IPS-18a (cell line): ENCODE data around the gene SEZ6L.

Experiments
- H3K27ac ChIP-seq: one replicate; pipeline ENCODE4 v1.5.1; 2013; ENCODE audit warnings: low read length
- H3K27me3 ChIP-seq: one replicate; pipeline ENCODE4 v1.6.1; 2013; ENCODE audit warnings: mild to moderate bottlenecking, low read length; ENCODE audit not compliant: control insufficient read depth, insufficient read depth
- H3K36me3 ChIP-seq: one replicate; pipeline ENCODE4 v1.6.1; 2013; ENCODE audit warnings: low read depth, low read length; ENCODE audit not compliant: control insufficient read depth
- H3K4me1 ChIP-seq: one replicate; pipeline ENCODE4 v1.6.1; 2013; ENCODE audit warnings: low read depth, low read length; ENCODE audit not compliant: control insufficient read depth
- H3K4me3 ChIP-seq: one replicate; pipeline ENCODE4 v1.5.1; 2013; ENCODE audit warnings: low read length
- H3K9ac ChIP-seq: one replicate; pipeline ENCODE4 v1.6.1; 2013; ENCODE audit warnings: mild to moderate bottlenecking, low read length, moderate library complexity
- H3K9me3 ChIP-seq: one replicate; pipeline ENCODE4 v1.6.1; 2013; ENCODE audit warnings: low read depth, low read length; ENCODE audit not compliant: control insufficient read depth

The SEZ6L gene

DNA sequence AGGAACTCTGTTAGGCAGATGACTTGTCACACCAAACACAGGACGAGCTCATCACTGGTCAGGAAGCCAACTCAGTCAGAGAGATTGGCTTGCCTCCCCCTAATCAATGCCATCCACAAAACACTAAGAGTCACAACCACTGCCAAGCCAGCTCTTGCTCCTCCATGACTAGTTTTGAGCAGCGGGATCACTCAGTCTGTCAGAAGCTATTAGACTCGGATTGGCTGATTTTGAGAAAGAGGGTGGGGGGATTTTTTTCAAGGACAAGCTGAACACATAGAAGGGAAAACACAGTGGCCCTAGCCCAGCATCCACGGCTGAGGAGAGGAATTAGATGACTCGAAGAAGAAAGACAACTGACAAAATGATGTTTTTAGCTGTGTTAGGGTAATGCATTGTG, 55.9 kb downstream of the SEZ6L start:
- Histone ChIP-seq H3K9ac (no peak overlapping the region), H3K4me3 (no peak overlapping the region), H3K4me1 (no peaks in the 10 kb centered on the region), H3K36me3 (no peaks in the 10 kb centered on the region), H3K9me3 (no peaks in the 10 kb centered on the region), H3K27me3 (no peaks in the 10 kb centered on the region), H3K27ac (no peak overlapping the region)

DNA sequence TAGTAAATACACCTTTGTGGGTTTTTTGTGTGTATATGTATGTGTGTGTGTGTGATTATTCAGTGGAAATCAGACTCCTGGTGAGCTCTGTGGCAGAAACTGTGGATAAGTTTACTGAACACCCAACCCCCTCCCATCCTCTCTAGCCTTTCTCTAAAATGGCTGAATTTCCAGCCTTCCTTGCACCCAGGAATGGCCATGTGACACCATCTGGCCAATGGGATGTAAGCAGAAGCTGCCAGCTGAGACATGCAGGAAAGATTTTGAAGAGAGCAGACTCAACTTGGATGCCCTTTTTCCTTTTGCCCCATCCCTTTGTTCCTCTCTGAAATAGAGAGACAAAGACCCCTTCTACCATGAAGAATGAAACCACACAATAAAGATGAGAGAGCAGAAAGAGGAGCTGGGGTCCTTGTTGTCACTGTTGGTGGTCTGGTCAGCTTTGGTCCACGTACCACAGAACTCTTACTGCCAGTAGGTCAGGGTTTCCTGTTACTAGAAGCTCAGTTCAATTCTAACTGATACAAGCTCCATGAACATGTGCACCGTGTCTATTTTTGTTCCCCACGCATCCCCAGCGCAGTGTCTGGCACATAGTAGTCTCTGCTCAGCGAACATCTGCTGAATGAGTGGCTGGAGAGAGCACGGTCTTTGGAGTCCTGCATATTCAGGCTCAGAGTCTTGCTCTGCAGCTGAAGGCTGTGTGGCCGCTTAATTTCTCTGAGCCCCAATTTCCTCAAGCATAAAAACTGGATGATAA, 57.5 kb downstream of the SEZ6L start:
- Histone ChIP-seq H3K27me3 (no peaks in the 10 kb centered on the region), H3K9ac (no peak overlapping the region), H3K27ac (no peak overlapping the region), H3K36me3 (no peaks in the 10 kb centered on the region), H3K9me3 (no peaks in the 10 kb centered on the region), H3K4me3 (no peak overlapping the region), H3K4me1 (no peaks in the 10 kb centered on the region)

DNA sequence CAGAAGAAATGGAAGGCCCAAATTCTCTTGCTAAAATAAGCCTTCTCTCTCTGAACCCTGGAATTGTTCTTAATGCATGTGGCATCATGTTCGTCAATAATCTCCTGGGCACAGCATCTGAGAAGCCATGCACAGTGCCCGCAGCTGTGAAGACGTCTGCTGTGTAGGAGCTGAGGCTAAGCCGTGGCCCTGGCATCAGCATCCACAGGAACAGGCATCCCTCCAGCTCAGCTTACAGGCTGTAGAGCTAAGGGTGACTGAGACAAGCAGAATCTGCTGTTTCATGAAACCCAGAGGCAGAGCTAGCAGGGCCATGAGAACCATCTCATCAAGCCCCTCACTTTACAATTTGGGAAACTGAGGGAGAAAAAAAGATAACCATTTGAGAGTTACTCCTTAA, 60.6 kb downstream of the SEZ6L start:
- Histone ChIP-seq H3K27ac (no peak overlapping the region), H3K4me3 (no peak overlapping the region), H3K36me3 (no peaks in the 10 kb centered on the region), H3K9ac (no peak overlapping the region), H3K4me1 (no peaks in the 10 kb centered on the region), H3K27me3 (no peaks in the 10 kb centered on the region), H3K9me3 (no peaks in the 10 kb centered on the region)

DNA sequence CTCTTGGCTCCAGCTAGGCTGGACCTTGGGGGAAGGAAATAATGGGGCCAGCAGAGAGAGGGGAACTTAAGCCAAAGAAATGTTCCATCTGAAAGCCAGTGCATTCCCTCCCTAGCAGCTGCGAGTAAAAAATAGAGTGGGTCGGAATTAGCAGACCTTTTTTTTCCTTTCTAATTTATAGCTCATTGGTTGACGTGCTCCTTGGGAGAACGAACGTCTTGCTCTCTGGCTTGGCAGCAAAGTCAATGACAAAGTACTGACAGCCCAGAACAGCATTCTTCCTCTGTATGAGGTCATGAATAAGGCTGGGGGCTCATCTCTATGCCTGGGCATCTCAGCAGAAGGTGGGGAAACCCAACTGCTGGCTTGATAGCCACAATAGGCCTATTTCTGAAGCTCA, 65.0 kb downstream of the SEZ6L start:
- H3K27ac ChIP-seq = no peak overlapping the region
- H3K4me1 ChIP-seq = no peaks in the 10 kb centered on the region
- H3K9me3 ChIP-seq = no peaks in the 10 kb centered on the region
- no peak overlapping the region for H3K4me3 ChIP-seq
- H3K36me3 ChIP-seq = no peaks in the 10 kb centered on the region
- no peak overlapping the region for H3K9ac ChIP-seq
- no peaks in the 10 kb centered on the region for H3K27me3 ChIP-seq

DNA sequence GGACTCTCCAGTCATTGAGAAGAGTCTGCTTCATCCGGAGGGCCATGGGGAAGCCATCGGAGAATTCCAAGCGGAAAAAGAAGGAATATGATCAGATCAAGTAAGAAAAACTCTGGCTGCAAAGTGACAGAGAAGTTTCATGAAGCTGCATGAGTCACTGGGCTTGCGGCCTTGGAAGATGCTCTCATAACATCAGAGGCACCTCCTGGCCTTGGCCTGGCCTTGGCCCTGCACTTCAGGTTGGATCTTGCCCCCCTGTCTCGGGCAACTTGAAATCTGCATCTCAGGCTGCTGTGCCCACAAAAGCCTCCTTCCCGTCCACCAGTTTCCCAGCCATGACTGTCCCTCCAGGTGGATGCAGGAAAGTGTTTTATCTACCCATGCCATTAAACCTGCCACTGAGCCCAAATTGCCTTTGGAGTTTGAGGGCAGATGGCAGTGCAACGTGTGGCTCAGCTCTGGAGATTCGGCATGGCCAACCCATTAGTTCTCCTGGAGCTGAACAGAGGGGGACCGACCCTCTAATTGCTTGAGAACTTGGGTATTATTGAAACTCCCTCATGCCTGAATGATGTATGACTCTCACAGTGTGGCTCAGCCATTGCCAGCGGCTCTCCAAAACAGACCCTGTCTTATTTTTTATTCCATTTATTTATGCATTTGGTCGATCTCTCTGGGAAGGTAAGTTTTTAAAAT, 66.7 kb downstream of the SEZ6L start:
- H3K27me3 ChIP-seq = no peaks in the 10 kb centered on the region
- no peak overlapping the region for H3K27ac ChIP-seq
- H3K4me3 ChIP-seq = no peak overlapping the region
- no peaks in the 10 kb centered on the region for H3K9me3 ChIP-seq
- no peaks in the 10 kb centered on the region for H3K36me3 ChIP-seq
- H3K9ac ChIP-seq = no peak overlapping the region
- H3K4me1 ChIP-seq = no peaks in the 10 kb centered on the region

DNA sequence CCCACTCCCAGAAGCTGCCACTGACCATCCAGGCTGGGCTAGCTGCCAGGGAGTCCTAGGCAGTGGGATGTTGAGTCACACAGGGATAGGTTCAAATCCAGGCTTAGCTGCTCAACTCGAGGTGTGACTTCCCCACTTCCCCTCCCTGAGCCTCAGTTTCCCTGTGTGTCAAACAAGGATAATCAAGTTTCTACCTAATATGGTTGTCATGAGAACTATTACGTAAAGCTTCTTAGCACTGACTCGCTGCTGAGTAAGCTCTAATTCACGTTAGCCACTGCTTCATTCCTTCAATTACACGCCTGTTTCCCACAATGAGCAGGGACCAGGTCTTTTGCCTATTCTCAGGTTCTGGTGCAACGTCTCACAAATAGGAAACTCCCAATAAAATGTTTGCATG, 67.7 kb downstream of the SEZ6L start:
- Histone ChIP-seq H3K27me3 (no peaks in the 10 kb centered on the region), H3K9me3 (no peaks in the 10 kb centered on the region), H3K27ac (no peak overlapping the region)

DNA sequence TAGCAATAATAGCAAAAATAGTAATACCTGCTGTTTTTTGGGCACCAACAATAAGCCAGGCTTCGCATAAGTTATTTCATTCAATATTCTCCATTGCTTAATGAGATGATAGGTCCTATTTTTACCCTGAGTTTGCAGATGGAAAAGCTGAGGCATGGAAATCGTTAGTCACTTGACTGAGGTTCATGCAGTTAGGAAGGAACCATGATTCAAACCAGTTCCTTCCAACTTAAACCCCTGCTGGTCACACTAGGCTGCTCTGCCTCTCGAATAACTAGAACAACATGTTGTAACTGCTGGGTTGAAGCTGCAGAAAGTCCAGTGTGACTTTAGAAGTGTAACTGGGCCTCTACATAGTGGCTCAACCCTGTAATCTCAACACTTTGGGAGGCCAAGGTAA, 69.3 kb downstream of the SEZ6L start:
- no peak overlapping the region for H3K27ac ChIP-seq
- H3K9ac ChIP-seq = no peak overlapping the region
- no peaks in the 10 kb centered on the region for H3K27me3 ChIP-seq
- H3K36me3 ChIP-seq = no peaks in the 10 kb centered on the region
- H3K4me3 ChIP-seq = no peak overlapping the region
- no peaks in the 10 kb centered on the region for H3K9me3 ChIP-seq
- H3K4me1 ChIP-seq = no peaks in the 10 kb centered on the region

More for the DNA sequence above, 67.7 kb downstream of the SEZ6L start:
- Histone ChIP-seq H3K9ac (no peak overlapping the region), H3K4me1 (no peaks in the 10 kb centered on the region), H3K4me3 (no peak overlapping the region), H3K36me3 (no peaks in the 10 kb centered on the region)

DNA sequence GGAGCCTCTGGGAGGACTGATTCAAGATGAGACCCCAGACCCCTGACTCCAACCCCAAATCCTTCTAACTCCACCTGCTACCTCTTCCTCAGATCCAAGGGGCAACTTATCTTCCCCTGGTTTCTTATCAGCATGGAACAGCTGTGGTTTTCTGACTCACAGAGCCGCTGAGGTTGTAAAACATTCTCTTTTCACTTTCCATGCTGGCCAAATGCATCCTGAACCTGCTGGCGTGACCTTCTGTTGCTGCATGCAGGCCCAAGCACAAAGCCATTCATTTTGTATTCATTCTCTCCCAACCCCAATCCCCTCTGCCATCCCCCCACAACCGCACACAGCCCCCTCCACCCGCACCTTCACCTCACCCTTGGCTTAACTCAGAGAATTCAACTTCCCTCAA, 70.3 kb downstream of the SEZ6L start:
- H3K4me1 ChIP-seq = no peaks in the 10 kb centered on the region
- H3K9ac ChIP-seq = no peak overlapping the region
- no peaks in the 10 kb centered on the region for H3K36me3 ChIP-seq
- no peak overlapping the region for H3K4me3 ChIP-seq
- no peak overlapping the region for H3K27ac ChIP-seq
- H3K27me3 ChIP-seq = no peaks in the 10 kb centered on the region
- H3K9me3 ChIP-seq = no peaks in the 10 kb centered on the region

DNA sequence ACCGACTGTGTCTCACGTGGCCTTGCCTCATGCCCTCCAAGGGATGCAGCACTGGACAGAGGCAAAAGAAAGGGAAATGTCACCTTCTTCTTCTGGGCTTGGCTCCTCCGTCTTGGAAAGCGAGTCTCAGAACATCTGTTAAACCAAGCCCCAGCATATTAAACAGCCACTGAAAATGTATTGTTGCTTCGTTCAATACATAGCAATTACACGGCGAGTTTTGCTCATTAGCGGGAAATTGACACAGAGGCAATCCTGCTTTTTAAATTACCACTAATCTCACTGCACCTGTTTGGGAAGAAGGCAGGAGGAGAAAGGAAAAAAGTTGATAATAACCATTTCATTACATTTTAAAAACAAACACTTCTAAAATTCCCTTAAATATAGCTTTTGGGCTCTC, 72.1 kb downstream of the SEZ6L start:
- H3K27me3 ChIP-seq = no peaks in the 10 kb centered on the region

DNA sequence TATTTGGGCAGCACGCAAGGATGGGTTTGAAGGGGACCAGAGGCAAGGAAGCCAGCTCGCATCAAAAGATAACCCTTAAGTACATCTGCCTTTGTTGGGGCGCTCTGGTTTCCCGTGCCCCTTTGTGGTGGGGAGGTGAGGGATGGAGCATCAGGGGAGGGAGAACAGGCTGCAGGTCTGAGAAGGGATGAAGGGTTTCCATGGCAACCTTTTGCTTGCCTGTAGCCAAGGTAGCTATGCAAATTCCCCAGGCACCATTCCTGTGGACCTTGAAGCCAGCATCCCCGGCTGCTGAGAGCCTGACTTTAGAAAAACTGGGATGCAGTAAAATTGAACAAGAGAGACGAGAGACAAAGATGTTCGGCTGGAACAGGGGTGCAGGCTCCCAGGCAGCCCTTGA, 75.7 kb downstream of the SEZ6L start:
- H3K4me3 ChIP-seq = no peak overlapping the region
- no peaks in the 10 kb centered on the region for H3K36me3 ChIP-seq
- H3K27ac ChIP-seq = no peak overlapping the region
- no peaks in the 10 kb centered on the region for H3K27me3 ChIP-seq
- H3K9me3 ChIP-seq = no peaks in the 10 kb centered on the region
- H3K9ac ChIP-seq = no peak overlapping the region
- no peaks in the 10 kb centered on the region for H3K4me1 ChIP-seq

More for the DNA sequence above, 72.1 kb downstream of the SEZ6L start:
- Histone ChIP-seq H3K27ac (no peak overlapping the region), H3K4me3 (no peak overlapping the region), H3K4me1 (no peaks in the 10 kb centered on the region), H3K9me3 (no peaks in the 10 kb centered on the region), H3K9ac (no peak overlapping the region), H3K36me3 (no peaks in the 10 kb centered on the region)

DNA sequence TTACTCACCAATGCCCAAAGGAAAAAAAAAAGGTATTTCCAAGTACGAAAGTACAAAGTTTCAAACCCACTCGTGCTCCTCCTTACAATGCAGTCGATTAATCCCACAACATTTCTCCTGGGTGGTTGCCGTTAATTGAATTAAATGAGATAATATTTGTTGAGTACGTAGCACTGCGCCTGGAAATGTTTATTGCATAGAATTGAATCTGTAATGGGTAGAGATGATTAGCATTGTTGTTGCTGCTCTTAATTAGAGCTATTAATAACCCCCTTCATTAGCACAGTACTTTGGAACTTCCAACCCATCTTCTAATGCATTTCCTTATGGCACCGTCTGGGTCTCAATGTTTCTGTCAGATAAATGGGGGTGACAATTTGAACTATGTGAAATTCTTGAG, 77.3 kb downstream of the SEZ6L start:
- Histone ChIP-seq H3K4me1 (no peaks in the 10 kb centered on the region), H3K27me3 (no peaks in the 10 kb centered on the region), H3K9me3 (no peaks in the 10 kb centered on the region), H3K27ac (no peak overlapping the region), H3K9ac (no peak overlapping the region), H3K4me3 (no peak overlapping the region), H3K36me3 (no peaks in the 10 kb centered on the region)

DNA sequence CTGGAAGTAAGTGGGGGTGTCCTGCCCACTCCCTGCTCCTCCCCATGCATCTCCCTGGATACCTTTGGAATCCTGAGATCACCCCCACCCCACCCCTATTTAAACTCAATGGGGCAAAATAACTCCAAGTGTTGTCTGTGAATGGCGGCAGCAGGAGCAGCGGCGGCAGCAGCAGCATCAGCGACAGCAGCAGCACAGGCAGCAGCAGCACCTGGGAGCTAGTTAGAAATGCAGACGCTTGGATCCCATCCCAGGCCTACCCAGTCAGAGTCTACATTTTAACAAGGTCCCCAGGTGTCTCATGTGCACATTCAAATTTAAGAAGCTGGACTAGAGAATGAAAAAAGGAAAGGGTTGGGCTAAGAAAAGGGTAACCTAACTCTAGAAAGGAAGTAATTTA, 82.6 kb downstream of the SEZ6L start:
- Histone ChIP-seq H3K36me3 (no peaks in the 10 kb centered on the region), H3K4me1 (no peaks in the 10 kb centered on the region), H3K27me3 (no peaks in the 10 kb centered on the region), H3K4me3 (no peak overlapping the region), H3K9me3 (no peaks in the 10 kb centered on the region), H3K9ac (no peak overlapping the region), H3K27ac (no peak overlapping the region)
